ENCODE data around the gene TSHZ1. TPM values are rescaled to one million over a fixed set of nuclear protein-coding genes. Genes with fewer than 3 reads are reported as not detected.

TSHZ1 gene
- total RNA-seq, 2 donors from 2014 or later: 14.5 to 19.4 TPM

DNA sequence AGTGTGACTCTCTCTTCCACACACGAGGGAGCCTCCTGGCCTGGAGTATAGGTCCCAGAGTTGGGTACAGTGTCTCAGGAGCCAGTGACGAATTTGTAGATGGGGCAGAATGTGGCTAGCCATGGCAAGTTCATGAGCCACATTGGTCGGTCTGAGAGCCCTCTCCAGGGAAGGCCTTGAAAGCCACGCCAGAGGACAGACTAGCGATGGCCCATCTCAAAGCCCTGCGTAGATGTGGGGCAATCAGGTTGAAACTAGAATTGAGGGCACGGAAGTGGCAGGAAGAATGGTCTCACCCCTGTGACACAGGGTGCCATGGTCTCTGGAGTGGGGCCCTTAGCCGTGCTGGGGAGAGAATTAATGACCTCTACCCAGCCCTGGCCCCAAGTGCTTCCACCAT lies 106.2 kb downstream of the TSHZ1 start:
- Histone ChIP-seq H3K27ac (no peak overlapping the region), H3K9me3 (no peaks in the 10 kb centered on the region), H3K4me3 (no peak overlapping the region), H3K36me3 (no peaks in the 10 kb centered on the region), H3K27me3 (no peaks in the 10 kb centered on the region), H3K4me1 (no peaks in the 10 kb centered on the region)
- TF ChIP-seq, protein P1, sequence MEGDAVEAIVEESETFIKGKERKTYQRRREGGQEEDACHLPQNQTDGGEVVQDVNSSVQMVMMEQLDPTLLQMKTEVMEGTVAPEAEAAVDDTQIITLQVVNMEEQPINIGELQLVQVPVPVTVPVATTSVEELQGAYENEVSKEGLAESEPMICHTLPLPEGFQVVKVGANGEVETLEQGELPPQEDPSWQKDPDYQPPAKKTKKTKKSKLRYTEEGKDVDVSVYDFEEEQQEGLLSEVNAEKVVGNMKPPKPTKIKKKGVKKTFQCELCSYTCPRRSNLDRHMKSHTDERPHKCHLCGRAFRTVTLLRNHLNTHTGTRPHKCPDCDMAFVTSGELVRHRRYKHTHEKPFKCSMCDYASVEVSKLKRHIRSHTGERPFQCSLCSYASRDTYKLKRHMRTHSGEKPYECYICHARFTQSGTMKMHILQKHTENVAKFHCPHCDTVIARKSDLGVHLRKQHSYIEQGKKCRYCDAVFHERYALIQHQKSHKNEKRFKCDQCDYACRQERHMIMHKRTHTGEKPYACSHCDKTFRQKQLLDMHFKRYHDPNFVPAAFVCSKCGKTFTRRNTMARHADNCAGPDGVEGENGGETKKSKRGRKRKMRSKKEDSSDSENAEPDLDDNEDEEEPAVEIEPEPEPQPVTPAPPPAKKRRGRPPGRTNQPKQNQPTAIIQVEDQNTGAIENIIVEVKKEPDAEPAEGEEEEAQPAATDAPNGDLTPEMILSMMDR (IDR thresholded peaks at IDR 0.05): no peak
- no peak for DNase-seq (ENCODE audit: low spot score)

DNA sequence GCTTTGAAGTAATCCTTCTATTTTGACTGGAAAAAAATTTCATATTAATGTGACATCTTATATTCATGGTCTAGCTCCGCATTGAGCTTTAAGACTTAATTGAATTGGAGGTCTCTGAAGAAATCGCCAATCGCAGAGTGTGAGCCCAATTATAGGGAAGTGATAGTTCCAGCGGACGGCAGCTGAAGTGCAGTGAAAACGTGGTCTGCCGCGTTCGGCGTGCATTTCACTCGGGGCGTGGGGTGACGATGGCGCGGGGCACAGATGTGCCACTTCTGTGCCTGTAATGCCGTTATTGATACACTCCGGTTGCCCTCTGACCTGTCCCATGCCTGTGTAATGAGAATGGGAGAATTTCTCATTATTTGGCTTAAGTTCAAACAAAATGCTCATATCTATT lies 106.7 kb downstream of the TSHZ1 start:
- no peaks in the 10 kb centered on the region for H3K4me1 ChIP-seq
- H3K9me3 ChIP-seq: no peaks in the 10 kb centered on the region
- no peaks in the 10 kb centered on the region for H3K36me3 ChIP-seq
- no peak overlapping the region for H3K4me3 ChIP-seq
- DNase-seq (ENCODE audit: low spot score): no peak
- no peaks in the 10 kb centered on the region for H3K27me3 ChIP-seq
- H3K27ac ChIP-seq: no peak overlapping the region
- TF ChIP-seq, protein P1 (IDR thresholded peaks at IDR 0.05): no peak

DNA sequence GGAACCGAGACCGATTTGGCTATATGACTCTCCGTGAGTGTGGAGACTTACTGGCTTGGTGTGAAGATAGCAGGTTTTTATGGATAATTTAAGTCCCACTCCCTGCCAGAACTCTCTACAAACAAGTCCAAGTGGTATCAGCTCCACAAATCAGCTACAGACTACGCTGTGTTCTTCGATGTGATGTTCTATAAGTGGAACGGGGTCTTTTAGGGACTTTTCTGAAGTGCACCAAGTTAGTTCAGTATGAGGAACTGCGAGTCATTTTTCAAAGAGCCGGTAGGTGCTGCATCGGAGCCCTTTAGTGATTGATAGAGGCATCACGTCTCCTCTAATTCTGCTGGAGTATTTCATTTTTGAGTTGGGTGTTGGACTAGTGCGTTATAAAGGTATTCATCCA lies 107.1 kb downstream of the TSHZ1 start:
- H3K4me3 ChIP-seq: no peak overlapping the region
- no peak overlapping the region for H3K27ac ChIP-seq
- DNase-seq (ENCODE audit: low spot score): no peak
- no peaks in the 10 kb centered on the region for H3K4me1 ChIP-seq
- no peaks in the 10 kb centered on the region for H3K9me3 ChIP-seq
- no peaks in the 10 kb centered on the region for H3K27me3 ChIP-seq
- no peaks in the 10 kb centered on the region for H3K36me3 ChIP-seq
- TF ChIP-seq, protein P1 (IDR thresholded peaks at IDR 0.05): no peak

DNA sequence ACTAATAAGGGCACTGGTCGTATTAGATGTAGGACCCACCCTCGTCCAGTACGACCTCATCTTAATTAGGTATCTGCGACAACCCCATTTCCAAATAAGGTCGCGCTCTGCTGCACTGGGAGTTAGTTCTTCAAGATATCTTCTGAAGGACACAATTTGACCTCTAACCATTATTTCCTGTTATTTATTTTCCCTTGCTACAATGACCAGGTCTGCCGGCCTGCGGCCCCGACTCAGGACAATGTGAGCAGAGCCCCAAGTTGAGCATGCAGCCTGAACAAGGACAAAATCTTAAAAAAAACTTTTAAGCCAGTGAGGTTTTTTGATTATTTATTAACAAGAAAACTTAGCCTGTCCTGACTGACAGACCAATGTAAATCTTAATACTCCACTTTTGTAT lies 109.3 kb downstream of the TSHZ1 start:
- TF ChIP-seq, protein P1 (IDR thresholded peaks at IDR 0.05): no peak
- no peak for DNase-seq (ENCODE audit: low spot score)

DNA sequence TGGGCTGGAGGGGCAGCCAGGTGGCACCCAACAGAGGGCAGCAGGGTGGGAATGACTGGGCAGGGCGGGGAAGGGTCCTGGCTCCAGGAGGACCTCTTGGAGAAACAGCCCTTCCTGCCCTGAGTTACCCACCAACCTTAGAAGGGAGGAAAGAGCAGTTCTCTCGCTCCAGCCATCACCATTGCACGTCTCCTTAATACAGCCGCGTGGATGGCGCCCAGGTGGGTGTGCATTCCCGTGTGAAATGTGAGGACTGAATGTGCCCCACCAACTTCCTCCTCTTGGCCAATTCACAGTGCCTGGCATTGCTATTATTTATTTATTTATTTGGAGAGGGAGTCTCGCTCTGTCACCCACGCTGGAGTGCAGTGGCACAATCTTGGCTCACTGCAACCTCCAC lies 109.9 kb downstream of the TSHZ1 start:
- no peaks in the 10 kb centered on the region for H3K9me3 ChIP-seq
- TF ChIP-seq, protein P1 (IDR thresholded peaks at IDR 0.05): no peak
- no peak overlapping the region for H3K27ac ChIP-seq
- DNase-seq (ENCODE audit: low spot score): no peak
- H3K27me3 ChIP-seq: no peaks in the 10 kb centered on the region
- H3K36me3 ChIP-seq: no peaks in the 10 kb centered on the region
- no peak overlapping the region for H3K4me3 ChIP-seq
- no peaks in the 10 kb centered on the region for H3K4me1 ChIP-seq

More for the DNA sequence above, 109.3 kb downstream of the TSHZ1 start:
- no peak overlapping the region for H3K27ac ChIP-seq
- no peaks in the 10 kb centered on the region for H3K36me3 ChIP-seq
- H3K27me3 ChIP-seq: no peaks in the 10 kb centered on the region
- H3K4me1 ChIP-seq: no peaks in the 10 kb centered on the region
- H3K9me3 ChIP-seq: no peaks in the 10 kb centered on the region
- H3K4me3 ChIP-seq: no peak overlapping the region

DNA sequence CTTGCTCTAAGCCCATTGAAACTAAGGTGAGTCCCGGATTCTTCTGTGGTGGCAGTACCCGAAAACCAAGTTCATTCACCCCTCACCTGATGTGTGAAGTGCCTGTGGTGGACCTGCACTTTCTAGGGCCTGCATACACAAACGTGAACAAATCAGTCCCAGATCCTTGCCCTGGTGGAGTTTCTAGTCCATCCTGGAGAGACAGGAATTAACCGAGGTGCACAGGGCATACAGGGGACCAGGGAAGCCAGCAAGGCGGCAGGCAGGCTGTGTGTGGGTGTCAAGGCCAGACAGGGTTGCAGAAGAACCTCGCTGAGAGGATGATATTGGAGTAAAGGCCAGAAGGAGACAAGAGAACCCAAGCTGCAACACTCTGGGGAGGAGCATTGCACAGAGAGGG lies 110.8 kb downstream of the TSHZ1 start:
- no peak overlapping the region for H3K4me3 ChIP-seq
- no peak for DNase-seq (ENCODE audit: low spot score)
- H3K27me3 ChIP-seq: no peaks in the 10 kb centered on the region
- H3K4me1 ChIP-seq: no peaks in the 10 kb centered on the region
- TF ChIP-seq, protein P1 (IDR thresholded peaks at IDR 0.05): no peak
- no peaks in the 10 kb centered on the region for H3K36me3 ChIP-seq
- no peak overlapping the region for H3K27ac ChIP-seq
- H3K9me3 ChIP-seq: peaks cover 0 to 7% of the 10 kb centered on the region in 2 donors

All from right atrium auricular region (tissue), 2 donors.